Motor neuron (in vitro differentiated cells): ENCODE results near the gene C5AR2. TPM values are rescaled to one million over a fixed set of nuclear protein-coding genes. Genes with fewer than 3 reads are reported as not detected.
"Not testable (repeated sequence)": the region's sequence is repeated elsewhere in the genome, so short reads cannot be mapped to it uniquely, and the experiment has no call there.

ENCODE experiments used
- ATAC-seq, 8 experiments: fragments of 200-7000 bp; cut with Tn5 transposase; replicated peaks in 6 of 8; 2 replicates each; pipeline ENCODE4 v1.8.0; 2021; ENCODE audit warnings: mild to moderate bottlenecking in 8 of 8, moderate library complexity in 8 of 8
- H3K27ac ChIP-seq, 2 donors: fragments of 250-450 bp; sonication (Bioruptor Pico); 2 replicates each; pipeline ENCODE4 v1.9.0; 2021; ENCODE audit warnings: antibody characterized with exemption in 2 of 2, mild to moderate bottlenecking in 2 of 2, moderate library complexity in 1 of 2
- H3K4me1 ChIP-seq, 2 donors: fragments of 250-450 bp; sonication (Bioruptor Pico); replicated peaks in 1 of 2; 2 replicates each; pipeline ENCODE4 v1.6.1; 2021; ENCODE audit warnings: antibody characterized with exemption in 2 of 2, mild to moderate bottlenecking in 2 of 2, moderate library complexity in 1 of 2
- H3K4me3 ChIP-seq, 5 donors: fragments of 250-450 bp; sonication (Bioruptor Pico); 2 replicates each; pipeline ENCODE4 v1.9.0; 2021; ENCODE audit warnings: antibody characterized with exemption in 5 of 5, mild to moderate bottlenecking in 5 of 5, moderate library complexity in 4 of 5
- WGBS, 10 experiments: fragments of 450-650 bp; shearing (Covaris generic); methylation state at CpG; one replicate each; pipeline ENCODE4 v1.0.0; 2022; 5-methylcytosine and 5-hydroxymethylcytosine counted together
- in situ Hi-C, 9 experiments: fragments of 400-800 bp; cut with MboI; loops; one replicate each; pipeline ENCODE4 v1.15.0; 2021; ENCODE audit warnings: low sequenced_read_pairs in 9 of 9, low pct_unique_long_range_greater_than_20kb in 2 of 9; ENCODE audit not compliant: unreplicated experiment in 9 of 9
- total RNA-seq, 8 experiments: library from RNA; unstranded; fragments of 300-600 nt; gene quantifications; 2 replicates each; pipeline versions ENCODE4 v1.2.3 to v1.2.4, GENCODE V29; 2022

C5AR2 gene
- total RNA-seq, 8 experiments from 2014 or later: 0.04 to 0.36 (median 0.09) TPM; not detected in 1

DNA sequence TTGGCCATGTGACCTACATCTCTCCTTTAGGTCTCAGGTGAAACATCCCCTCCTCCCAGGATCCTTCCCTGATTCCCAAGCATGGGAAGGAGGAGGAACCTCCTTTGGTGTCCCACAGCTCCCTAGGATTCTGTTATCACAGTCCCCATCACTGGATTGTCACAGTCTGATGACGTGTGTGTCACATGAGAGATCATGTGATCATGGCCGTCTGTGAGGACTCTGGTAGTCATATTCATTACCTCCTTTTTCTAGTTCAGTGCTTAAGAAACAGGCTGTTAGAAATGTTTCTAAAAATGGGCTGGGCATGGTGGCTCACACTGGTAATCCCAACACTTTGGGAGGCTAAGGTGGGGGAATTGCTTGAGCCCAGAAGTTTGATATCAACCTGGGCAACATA is 20.1 kb downstream of the C5AR2 start:
- Histone ChIP-seq H3K27ac (no peak overlapping the region), H3K4me1 (peaks cover 12 to 18% of the 10 kb centered on the region in 2 donors), H3K4me3 (no peak overlapping the region)
- in situ Hi-C loops: no loop called here
- ATAC-seq: no peak
- WGBS, 10 experiments: 13 to 95% (median 77%) methylated on average over 1 to 2 of the region's 2 CpGs; no CpG with 5 or more reads in 6 of the 10 experiments

DNA sequence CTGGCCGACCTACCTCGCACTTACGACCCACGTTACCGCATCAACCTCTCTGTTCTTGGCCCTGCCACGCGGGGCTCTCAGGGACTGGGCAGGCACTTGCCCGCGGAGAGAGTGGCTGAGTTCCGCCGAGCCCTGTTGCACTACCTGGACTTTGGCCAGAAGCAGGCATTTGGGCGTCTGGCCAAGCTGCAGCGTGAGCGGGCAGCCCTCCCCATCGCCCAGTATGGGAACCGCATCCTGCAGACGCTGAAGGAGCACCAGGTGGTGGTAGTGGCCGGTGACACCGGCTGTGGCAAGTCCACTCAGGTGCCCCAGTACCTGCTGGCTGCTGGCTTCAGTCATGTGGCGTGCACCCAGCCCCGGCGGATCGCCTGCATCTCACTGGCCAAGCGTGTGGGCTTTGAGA is 21.3 kb downstream of the C5AR2 start:
- in situ Hi-C loops: no loop called here
- peaks cover 12 to 18% of the 10 kb centered on the region in 2 donors for H3K4me1 ChIP-seq
- no peak overlapping the region for H3K27ac ChIP-seq
- ATAC-seq: no peak
- 80 to 100% (median 100%) methylated on average over 1 to 6 of the region's 24 CpGs; no CpG with 5 or more reads in 5 of the 10 experiments for WGBS, 10 experiments
- H3K4me3 ChIP-seq: no peak overlapping the region

DNA sequence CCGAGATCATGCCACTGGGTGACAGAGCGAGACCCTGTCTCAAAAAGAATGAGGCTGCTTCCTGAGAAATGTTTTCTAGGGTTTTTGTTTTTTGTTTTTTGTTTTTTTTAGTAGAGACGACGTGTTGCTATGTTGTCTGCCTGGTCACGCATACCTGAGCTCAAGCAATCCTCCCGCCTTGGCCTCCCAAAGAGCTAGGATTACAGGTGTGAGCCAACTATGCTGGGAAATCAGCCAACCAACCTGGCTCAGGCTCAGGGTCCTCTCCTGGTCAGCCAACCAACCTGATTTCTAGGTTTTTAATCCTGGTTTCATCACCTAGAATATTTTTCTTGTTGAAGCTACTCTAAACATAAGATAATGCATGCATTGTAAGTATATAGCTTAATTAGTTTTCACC is 24.9 kb downstream of the C5AR2 start:
- no peak for ATAC-seq
- Histone ChIP-seq H3K4me1 (peaks cover 0 to 1% of the 10 kb centered on the region in 2 donors), H3K4me3 (no peak overlapping the region), H3K27ac (no peak overlapping the region)
- in situ Hi-C loops: no loop called here
- 80 to 100% (median 98%) methylated on average over 2 to 6 of the region's 6 CpGs; no CpG with 5 or more reads in 3 of the 10 experiments for WGBS, 10 experiments

DNA sequence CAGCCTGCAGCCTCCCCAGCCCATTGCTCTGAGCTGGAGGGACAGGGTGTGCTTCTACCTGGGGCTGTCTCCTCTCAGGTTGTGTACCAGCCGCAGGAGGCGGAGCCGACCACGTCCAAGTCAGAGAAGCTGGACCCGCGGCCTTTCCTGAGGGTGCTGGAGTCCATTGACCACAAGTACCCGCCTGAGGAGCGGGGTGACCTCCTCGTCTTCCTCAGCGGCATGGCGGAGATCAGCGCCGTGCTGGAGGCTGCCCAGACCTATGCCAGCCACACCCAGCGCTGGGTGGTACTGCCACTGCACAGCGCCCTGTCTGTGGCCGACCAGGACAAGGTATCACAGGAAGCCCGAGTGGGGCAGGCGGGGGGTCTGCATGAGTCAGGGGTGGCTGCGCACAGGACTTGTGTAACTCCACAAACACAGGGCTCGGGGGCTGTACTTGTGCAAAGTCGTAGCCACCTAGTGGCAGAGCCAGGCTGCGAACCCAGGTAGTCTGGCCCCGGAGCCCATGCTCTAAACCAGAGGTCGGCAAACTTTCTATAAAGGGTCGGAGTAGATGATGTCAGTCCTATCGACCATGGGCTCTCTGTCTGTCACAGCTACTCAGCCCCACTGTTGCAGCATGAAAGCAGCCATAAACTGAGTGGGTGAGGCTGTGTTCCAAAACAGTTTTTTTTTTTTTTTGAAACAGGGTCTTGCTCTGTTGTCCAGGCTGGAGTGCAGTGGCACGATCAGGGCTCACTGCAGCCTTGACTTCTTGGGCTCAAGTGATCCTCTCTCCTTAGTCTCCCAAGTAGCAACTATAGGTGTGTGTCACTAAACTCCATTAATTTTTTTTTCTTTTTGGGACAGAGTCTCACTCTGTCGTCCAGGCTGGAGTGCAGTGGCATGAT is 26.1 kb downstream of the C5AR2 start:
- no peaks in the 10 kb centered on the region for H3K4me1 ChIP-seq
- H3K27ac ChIP-seq: no peak overlapping the region
- ATAC-seq: no peak
- WGBS, 10 experiments: 86 to 100% (median 96%) methylated on average over 1 to 11 of the region's 28 CpGs; no CpG with 5 or more reads in 2 of the 10 experiments
- no peak overlapping the region for H3K4me3 ChIP-seq
- in situ Hi-C loops: no loop called here

DNA sequence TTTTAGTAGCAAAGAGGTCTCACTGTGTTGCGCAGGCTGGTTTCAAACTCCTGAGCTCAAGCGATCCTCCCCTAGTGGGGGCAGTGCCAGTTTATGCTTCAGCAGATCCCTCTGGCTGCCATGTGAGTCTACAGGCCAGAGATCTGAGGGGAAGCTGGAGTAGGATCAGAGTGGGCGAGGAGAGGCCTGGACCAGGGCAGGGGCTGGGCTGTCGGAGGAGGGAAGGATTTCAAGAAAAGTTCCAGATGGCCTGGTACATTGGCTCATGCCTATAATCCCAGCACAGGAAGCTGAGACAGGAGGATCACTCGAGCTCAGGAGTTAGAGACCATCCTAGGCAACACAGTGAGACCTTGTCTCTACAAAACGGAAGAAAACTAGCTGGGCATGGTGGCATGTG is 27.0 kb downstream of the C5AR2 start:
- no peak overlapping the region for H3K27ac ChIP-seq
- no peak for ATAC-seq
- in situ Hi-C loops: no loop called here
- no peak overlapping the region for H3K4me3 ChIP-seq
- 58 to 100% (median 83%) methylated on average over 1 to 3 of the region's 6 CpGs; no CpG with 5 or more reads in 4 of the 10 experiments for WGBS, 10 experiments
- no peaks in the 10 kb centered on the region for H3K4me1 ChIP-seq

DNA sequence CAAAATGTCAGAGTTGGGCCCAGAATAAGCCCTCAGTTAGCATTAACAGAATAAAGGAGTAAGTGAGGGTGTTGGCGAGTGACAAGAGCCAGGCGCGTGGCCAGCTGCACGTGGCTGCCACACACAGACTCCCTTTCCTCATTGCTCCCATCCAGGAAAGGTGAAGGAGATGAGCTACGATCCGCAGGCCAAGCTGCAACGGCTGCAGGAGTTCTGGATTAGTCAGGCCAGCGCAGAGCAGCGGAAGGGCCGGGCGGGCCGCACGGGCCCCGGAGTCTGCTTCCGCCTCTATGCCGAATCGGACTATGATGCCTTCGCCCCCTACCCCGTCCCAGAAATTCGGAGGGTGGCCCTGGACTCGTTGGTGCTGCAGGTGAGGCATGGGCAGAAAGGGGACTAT is 30.3 kb downstream of the C5AR2 start:
- WGBS, 10 experiments: 60 to 100% (median 100%) methylated on average over 1 to 9 of the region's 21 CpGs; no CpG with 5 or more reads in 1 of the 10 experiments
- no peaks in the 10 kb centered on the region for H3K4me1 ChIP-seq
- in situ Hi-C loops: no loop called here
- H3K27ac ChIP-seq: no peak overlapping the region
- no peak overlapping the region for H3K4me3 ChIP-seq
- ATAC-seq: no peak

DNA sequence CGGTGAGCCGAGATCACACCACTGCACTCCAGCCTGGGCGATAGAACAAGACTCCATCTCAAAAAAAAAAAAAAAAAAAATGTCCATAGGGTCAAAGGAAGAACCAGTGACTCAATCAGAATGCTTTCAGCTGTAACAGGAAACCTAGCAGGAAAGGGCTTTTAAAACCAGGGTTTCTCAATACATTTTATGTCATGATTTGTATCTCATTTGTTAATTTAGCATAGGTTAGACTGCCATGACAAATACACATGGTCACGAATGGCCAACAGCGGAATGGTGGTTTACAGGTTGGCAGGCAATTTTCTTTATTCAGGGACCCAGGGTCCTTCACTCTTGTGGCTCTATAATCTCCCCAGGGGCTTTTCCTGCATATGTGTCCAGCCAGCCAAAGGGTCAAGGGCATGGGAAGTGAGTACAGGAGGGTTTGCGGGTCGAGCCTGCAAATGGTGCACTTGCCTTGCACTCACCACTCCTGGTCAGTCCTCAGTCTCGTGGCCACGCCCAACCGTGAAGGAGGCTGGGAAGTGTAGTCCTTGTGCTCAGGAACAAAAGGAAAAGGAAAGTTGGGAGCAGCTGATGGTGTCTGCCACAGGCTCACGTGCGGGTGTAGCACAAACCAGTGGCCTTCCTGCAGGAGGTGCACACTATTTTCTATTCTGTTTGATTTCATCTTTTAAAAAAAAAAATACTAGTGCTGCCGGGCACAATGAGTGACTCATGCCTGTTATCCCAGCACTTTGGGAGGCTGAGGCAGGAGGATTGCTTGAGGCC is 32.0 kb downstream of the C5AR2 start:
- no peak overlapping the region for H3K4me3 ChIP-seq
- H3K4me1 ChIP-seq: no peaks in the 10 kb centered on the region
- peak in 2 of 8 experiments; percentile 28 to 48 for ATAC-seq
- H3K27ac ChIP-seq: no peak overlapping the region
- in situ Hi-C loops: no loop called here
- WGBS, 10 experiments: 77 to 100% (median 92%) methylated on average over 2 to 12 of the region's 13 CpGs

DNA sequence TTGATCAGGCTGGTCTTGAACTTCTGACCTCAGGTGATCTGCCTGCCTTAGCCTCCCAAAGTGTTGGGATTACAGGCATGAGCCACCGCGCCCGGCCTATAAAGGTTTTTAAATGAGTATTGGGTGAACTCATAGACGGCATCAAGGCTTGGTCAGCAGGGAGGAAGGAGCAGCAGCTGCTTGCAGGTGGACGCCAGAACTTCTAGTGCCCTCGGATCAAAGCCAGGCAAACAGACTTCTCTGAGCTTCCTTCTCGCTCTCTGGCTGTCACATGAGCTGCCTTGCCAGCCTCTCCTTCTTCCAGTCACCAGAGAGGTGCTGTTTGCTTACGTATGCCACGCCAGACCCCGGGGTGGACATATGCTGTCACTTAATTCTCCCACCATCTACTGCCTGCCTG is 33.5 kb downstream of the C5AR2 start:
- ATAC-seq, H3K4me3 ChIP-seq, in situ Hi-C loops, H3K27ac ChIP-seq, H3K4me1 ChIP-seq: not testable (repeated sequence)
- 100% methylated on average over 1 to 3 of the region's 10 CpGs; no CpG with 5 or more reads in 7 of the 10 experiments for WGBS, 10 experiments

DNA sequence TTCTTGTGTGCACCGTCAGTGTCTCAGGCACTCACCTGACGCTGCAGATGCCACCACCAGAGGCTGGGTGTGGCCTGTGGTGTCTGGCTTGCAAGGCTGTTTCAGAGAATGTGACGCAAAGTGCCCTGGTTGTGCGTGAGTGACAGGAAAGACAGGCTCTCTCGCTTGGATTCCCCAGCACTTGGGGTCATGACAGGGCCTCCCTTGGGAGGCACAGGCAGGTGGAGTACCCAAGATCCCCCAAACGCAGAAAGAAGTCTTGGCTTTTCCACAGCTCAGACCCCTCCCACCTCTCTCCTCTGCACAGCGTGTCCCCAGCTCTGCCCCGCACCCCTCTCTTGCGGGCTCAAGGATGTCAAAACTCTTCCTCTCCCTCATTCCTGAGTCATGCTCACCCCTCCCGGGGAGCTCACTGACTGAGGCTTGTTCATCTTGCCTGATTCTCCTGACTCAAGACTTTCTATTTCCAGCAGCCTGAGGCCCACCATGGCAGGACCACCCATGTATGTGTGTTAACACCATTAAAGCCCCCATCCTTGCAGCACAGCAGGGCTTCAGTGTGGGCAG is 38.2 kb downstream of the C5AR2 start:
- H3K4me3 ChIP-seq: no peak overlapping the region
- in situ Hi-C loops: no loop called here
- no peaks in the 10 kb centered on the region for H3K4me1 ChIP-seq
- peak in 2 of 8 experiments; percentile 65 to 71 for ATAC-seq
- no peak overlapping the region for H3K27ac ChIP-seq
- 10 to 90% methylated on average over 2 to 6 of the region's 10 CpGs; no CpG with 5 or more reads in 8 of the 10 experiments for WGBS, 10 experiments

DNA sequence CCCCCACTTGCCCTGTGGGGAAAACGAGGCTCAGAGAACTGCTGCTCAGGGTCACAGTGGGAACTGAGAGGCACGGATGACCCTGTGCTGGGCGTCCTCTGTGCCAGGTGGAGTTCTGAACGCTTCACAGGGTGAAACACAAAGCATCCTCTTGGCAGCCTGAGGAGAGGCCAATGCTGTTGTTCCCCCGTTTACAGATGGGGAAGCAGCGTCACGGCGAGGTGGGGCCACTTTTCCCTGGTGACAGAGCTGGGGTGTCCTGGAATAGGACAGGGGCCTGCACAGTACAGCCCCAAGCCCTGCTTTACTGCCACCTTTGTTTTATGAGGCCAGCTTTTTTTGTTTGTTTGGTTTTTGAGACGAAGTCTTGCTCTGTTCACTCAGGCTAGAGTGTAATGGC is 39.3 kb downstream of the C5AR2 start:
- no peak for ATAC-seq
- H3K4me3 ChIP-seq: no peak overlapping the region
- no peaks in the 10 kb centered on the region for H3K4me1 ChIP-seq
- no peak overlapping the region for H3K27ac ChIP-seq
- whole genome bisulfite sequencing, 10 experiments: 75 to 100% (median 93%) methylated on average over 1 to 3 of the region's 9 CpGs; no CpG with 5 or more reads in 2 of the 10 experiments
- in situ Hi-C loops: no loop called here

DNA sequence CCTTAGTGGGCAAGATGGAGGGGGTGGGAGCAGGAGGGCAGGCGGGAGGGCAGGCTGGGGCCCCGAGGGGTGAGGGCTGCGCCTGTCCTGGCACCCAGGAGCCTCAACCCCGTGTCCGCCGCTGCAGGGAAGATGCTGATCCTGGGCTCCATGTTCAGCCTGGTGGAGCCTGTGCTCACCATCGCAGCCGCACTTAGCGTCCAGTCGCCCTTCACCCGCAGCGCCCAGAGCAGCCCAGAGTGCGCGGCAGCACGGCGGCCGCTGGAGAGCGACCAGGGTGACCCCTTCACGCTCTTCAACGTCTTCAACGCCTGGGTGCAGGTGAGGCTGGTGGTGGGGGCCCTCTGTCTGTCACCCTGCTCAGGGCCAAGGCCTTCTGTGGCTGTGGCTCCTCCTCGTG is 40.6 kb downstream of the C5AR2 start:
- ATAC-seq: no peak
- Histone ChIP-seq H3K4me1 (no peaks in the 10 kb centered on the region), H3K4me3 (no peak overlapping the region), H3K27ac (no peak overlapping the region)
- 96 to 100% (median 100%) methylated on average over 1 to 5 of the region's 22 CpGs; no CpG with 5 or more reads in 7 of the 10 experiments for WGBS, 10 experiments
- in situ Hi-C loops: no loop called here

DNA sequence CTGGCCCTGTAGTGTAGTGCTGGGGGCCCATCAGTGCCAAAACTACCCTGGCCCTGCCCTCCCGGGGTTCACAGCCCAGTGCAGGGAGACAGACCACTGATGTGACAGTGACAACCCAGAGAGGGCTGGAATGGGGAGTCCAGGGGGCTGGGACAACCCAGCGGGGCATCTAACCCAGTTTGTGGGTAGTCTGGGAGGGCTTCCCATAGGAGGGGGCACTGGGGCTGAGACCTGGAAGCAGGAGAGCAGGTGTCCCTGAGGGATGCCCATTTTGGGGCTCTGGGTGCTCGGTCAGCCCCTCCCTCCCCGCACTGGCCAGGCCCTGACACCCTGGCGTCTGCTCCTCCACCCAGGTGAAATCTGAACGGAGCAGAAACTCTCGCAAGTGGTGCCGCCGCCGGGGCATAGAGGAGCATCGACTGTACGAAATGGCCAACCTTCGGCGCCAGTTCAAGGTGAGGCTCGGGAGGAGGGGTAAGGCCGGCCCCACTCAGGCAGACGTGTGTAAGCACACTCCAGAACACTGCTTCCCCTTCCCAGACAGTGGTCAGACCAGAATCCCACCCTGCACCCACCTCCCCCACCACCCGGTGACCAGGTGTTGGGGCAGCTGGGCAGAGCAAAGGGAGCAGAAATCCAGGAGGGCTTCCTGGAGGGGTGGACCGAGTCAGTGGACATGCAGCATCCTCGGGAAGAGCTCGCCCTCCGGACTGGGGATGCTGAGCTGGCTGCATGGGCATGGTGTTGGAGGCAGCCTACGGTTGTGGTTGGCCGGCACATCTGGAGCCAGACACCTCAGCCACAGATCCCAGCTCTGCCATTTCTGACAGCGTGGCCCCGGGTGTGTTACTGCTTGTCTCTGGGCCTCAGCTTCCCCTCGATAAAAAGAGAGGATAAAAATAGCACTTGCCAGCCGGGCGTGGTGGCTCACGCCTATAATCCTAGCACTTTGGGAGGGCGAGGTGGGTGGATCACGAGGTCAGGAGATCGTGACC is 41.6 kb downstream of the C5AR2 start:
- ATAC-seq: no peak
- Histone ChIP-seq H3K4me1 (no peaks in the 10 kb centered on the region), H3K4me3 (no peak overlapping the region), H3K27ac (no peak overlapping the region)
- in situ Hi-C loops: no loop called here
- WGBS, 10 experiments: 55 to 100% (median 100%) methylated on average over 2 to 6 of the region's 33 CpGs; no CpG with 5 or more reads in 7 of the 10 experiments
